ENCODE measurements around the gene DNAI2.

DNAI2 gene, protein sequence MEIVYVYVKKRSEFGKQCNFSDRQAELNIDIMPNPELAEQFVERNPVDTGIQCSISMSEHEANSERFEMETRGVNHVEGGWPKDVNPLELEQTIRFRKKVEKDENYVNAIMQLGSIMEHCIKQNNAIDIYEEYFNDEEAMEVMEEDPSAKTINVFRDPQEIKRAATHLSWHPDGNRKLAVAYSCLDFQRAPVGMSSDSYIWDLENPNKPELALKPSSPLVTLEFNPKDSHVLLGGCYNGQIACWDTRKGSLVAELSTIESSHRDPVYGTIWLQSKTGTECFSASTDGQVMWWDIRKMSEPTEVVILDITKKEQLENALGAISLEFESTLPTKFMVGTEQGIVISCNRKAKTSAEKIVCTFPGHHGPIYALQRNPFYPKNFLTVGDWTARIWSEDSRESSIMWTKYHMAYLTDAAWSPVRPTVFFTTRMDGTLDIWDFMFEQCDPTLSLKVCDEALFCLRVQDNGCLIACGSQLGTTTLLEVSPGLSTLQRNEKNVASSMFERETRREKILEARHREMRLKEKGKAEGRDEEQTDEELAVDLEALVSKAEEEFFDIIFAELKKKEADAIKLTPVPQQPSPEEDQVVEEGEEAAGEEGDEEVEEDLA

DNA sequence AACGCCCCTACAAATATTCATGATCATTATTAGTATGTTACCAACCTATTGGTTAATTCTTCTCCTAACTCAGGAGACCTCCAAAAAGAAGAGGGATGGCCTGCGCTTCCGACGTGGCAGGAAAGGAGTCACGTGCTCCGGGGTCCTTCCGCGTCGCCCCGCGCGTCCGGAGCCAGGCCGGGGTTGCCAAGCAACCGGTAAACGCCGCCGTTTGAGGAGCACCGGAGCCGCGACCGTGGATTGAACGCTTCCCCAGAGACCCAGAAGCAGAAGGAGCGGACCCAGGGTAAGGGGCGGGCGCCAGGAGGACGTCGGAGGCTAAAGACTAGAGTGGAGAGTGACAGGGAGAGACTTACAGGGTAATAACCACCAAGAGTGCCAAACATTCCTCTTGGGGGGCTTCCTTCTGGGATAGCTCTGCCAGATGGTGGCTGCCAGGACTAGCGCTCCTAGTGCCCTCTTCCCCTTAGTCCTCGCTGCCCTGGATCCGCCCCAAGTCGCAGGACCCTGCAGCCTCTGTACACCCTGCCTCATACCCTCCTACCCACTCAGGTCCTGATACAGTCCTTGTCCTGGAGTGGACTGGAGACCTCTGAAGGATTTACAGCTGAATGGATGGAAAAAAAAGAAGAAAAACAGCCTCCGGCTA lies at the start of gene DNAI2:
Gene DNAI2, plus strand, starts transcription at position 175 of the 649 bp plus-strand sequence. CDS start 7,584 bp downstream, outside the sequence.
- H3K9ac ChIP-seq = no peak within 1 kb of the TSS; the same call in 1 of the 2 replicates
- no peaks in the 10 kb centered on the region for H4K20me1 ChIP-seq
- no peaks in the 10 kb centered on the region for H3K27me3 ChIP-seq
- H3K36me3 ChIP-seq = no peaks in the 10 kb centered on the region
- no peaks in the 10 kb centered on the region for H3K9me3 ChIP-seq
- peaks cover 48% of the 10 kb centered on the region for H3K4me1 ChIP-seq
- peak within 1 kb of the TSS; percentile 93 for H3K4me2 ChIP-seq
- H3K4me3 ChIP-seq = peak within 1 kb of the TSS; percentile 28; the same call in 1 of the 2 replicates
- H3K27ac ChIP-seq = no peak within 1 kb of the TSS
- no peak for TF ChIP-seq Cebpa-rat (IDR thresholded peaks at IDR 0.05)

DNA sequence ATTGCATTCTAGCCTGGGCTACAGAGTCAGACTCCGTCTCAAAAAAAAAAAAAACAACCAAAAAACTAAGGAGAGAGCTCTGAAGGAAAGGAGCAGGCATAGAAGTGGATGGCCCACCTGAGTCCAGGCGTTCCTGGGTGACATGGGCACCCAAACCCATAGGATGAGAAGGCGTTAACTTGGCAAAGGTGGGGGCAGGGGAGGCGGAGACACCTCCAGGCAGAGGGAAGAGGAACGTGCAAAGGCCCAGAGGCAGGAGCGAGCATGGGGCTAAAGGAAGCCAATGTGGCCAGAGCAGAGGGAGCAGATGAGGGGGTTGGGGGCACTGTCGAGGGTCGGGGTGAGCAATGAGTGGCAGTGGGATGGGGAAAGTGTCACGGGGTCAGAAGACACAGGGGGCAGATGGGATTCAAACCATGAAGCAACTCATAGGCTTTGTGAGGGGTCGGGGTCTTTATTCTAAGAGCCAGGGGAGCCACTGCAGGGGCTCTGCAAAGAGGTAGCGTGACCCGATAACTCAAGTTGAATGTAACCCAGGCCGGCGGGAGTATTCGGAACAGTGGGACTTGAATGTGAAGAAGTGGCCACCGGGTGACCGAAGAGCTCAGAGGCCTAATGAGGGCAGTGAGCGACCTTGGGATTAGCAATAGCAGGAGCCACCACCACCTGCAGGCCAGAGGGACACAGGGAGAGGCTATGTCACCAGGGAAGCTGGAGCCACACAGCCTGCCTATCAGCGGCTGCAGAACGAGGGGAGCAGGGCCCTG lies 48.9 kb upstream of the DNAI2 start:
- Histone ChIP-seq H3K4me1 (no peaks in the 10 kb centered on the region), H3K4me2 (no peak overlapping the region), H3K27me3 (no peaks in the 10 kb centered on the region), H4K20me1 (peaks cover 43% of the 10 kb centered on the region), H3K36me3 (peaks cover 55% of the 10 kb centered on the region; the same call in 1 of the 2 replicates), H3K9me3 (no peaks in the 10 kb centered on the region), H3K9ac (no peak overlapping the region), H3K4me3 (no peak overlapping the region), H3K27ac (no peak overlapping the region)
- no peak for TF ChIP-seq Cebpa-rat (IDR thresholded peaks at IDR 0.05)

DNA sequence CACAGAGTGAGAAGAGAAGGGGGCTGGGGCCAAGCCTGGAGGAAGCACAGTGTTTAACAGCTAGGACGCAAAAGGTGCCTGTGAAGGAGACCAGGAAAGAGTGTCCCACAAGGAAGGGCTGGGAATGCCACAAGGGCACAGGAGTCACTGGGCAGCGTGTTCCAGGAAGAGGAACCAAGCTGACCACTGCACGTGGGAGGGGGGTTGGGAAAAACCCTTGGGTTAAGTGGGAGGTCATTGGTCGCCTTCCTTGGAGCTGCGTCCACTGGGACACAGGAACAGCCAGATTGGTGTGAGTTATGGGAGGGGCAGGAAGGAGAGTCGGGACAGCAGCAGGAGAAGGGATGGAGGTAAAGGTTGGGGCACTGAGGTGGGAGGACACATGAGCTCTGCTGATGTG lies 47.8 kb upstream of the DNAI2 start:
- Histone ChIP-seq H3K4me2 (no peak overlapping the region), H3K36me3 (peaks cover 66% of the 10 kb centered on the region), H3K9ac (no peak overlapping the region), H3K27ac (no peak overlapping the region), H3K9me3 (no peaks in the 10 kb centered on the region), H4K20me1 (peaks cover 32% of the 10 kb centered on the region), H3K4me3 (no peak overlapping the region), H3K27me3 (no peaks in the 10 kb centered on the region), H3K4me1 (no peaks in the 10 kb centered on the region)
- TF ChIP-seq Cebpa-rat (IDR thresholded peaks at IDR 0.05) = no peak

DNA sequence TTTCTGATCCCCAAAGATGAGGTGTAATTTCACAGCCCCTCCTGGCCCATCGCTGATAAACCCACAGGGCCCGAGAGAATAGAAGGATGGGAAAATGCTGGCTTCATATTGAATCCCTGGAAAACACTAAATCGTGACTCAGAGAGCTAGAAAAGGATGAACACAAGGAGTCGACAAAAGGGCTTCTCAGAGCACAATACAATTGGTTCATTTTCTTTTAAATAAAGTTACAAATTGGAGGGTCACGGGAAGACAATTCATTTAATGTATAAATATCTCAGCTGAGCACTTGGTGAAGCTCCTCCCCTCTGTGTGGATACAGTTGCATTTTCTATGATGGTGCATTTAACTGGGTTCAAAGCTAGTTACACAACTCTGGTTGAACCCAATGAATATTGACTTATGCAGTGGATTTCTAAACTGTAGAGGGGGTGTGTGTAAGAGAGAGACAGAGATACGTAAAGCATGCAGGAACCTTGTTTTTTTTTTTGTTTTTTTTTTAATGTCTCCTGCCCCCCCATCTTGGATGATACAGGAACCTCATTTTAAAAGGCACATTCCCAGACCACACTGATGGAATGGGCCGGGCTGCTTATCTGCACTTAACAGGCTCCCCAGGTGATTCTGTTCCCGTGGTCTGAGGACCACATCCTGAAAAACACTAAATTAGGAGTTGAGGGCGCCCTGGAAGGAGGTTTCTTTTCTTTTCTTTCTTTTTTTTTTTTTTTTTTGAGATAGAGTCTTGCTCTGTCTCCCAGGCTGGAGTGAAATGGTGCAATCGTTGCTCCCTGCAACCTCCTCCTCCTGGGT lies 46.6 kb upstream of the DNAI2 start:
- peaks cover 20% of the 10 kb centered on the region for H4K20me1 ChIP-seq
- TF ChIP-seq Cebpa-rat (IDR thresholded peaks at IDR 0.05) = no peak

DNA sequence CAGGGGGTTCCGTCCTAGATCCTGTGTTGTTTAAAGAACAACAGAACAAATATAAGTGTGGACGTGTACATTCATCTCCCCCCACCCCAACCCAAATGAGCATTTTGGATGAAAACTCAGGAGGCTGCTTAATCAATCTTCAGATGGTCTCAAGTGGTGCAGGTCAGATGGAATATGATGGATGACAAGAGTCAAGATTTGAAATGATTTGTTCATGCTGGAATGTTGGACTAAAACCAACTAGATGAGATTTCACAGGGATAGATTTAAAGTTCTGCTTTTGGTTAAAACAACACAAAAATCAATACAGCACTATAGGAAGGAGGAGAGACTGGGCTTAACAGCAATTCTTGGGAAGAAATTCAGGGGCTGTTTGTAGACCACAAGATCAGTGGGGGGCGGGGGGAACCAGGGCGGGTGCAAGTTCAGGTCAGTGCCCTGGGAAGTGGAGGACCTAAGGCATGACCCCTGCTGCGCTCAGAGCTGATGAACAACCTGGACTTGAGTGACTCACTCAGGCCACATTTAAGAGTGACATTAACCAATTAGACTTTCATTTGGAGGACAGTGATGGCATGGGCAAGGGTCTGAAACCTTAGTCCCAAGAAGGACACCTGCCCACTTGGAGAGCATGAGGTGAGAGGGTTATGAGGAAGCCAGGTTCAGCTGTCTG lies 45.6 kb upstream of the DNAI2 start:
- Histone ChIP-seq H3K4me1 (peaks cover 2% of the 10 kb centered on the region), H3K27ac (no peak overlapping the region), H4K20me1 (peaks cover 22% of the 10 kb centered on the region), H3K9ac (no peak overlapping the region), H3K36me3 (peaks cover 73% of the 10 kb centered on the region), H3K4me3 (no peak overlapping the region), H3K9me3 (no peaks in the 10 kb centered on the region), H3K4me2 (no peak overlapping the region), H3K27me3 (no peaks in the 10 kb centered on the region)
- TF ChIP-seq Cebpa-rat (IDR thresholded peaks at IDR 0.05) = no peak

More for the DNA sequence above, 46.6 kb upstream of the DNAI2 start:
- no peak overlapping the region for H3K4me2 ChIP-seq
- no peak overlapping the region for H3K9ac ChIP-seq
- H3K4me3 ChIP-seq = no peak overlapping the region
- H3K27me3 ChIP-seq = no peaks in the 10 kb centered on the region
- peaks cover 73% of the 10 kb centered on the region for H3K36me3 ChIP-seq
- no peaks in the 10 kb centered on the region for H3K9me3 ChIP-seq
- H3K4me1 ChIP-seq = no peaks in the 10 kb centered on the region
- no peak overlapping the region for H3K27ac ChIP-seq

DNA sequence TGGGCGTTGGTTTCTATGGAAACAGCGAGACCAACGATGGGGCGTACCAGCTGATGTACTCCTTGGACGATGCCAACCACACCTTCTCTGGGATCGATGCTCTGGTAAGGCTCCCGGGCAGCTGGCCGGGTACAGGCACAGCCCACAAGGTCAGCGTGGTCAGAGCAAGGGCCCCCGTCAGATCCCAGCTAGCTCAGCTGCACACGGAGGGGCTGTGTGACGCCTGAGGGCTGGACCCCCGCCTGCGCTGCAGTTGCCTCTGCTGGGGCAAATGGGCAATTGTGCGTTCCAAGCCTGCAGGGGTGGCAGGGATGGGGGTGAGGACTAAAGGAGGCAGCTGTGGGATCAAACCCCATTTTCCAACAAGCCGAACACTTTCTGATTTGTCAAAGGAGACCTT lies 43.1 kb upstream of the DNAI2 start:
- H3K9me3 ChIP-seq = no peaks in the 10 kb centered on the region
- H4K20me1 ChIP-seq = peaks cover 17% of the 10 kb centered on the region
- peaks cover 26% of the 10 kb centered on the region for H3K4me1 ChIP-seq
- H3K27me3 ChIP-seq = no peaks in the 10 kb centered on the region
- H3K27ac ChIP-seq = no peak overlapping the region
- no peak overlapping the region for H3K4me2 ChIP-seq
- H3K4me3 ChIP-seq = no peak overlapping the region
- no peak for TF ChIP-seq Cebpa-rat (IDR thresholded peaks at IDR 0.05)
- H3K36me3 ChIP-seq = peaks cover 49% of the 10 kb centered on the region
- H3K9ac ChIP-seq = no peak overlapping the region

DNA sequence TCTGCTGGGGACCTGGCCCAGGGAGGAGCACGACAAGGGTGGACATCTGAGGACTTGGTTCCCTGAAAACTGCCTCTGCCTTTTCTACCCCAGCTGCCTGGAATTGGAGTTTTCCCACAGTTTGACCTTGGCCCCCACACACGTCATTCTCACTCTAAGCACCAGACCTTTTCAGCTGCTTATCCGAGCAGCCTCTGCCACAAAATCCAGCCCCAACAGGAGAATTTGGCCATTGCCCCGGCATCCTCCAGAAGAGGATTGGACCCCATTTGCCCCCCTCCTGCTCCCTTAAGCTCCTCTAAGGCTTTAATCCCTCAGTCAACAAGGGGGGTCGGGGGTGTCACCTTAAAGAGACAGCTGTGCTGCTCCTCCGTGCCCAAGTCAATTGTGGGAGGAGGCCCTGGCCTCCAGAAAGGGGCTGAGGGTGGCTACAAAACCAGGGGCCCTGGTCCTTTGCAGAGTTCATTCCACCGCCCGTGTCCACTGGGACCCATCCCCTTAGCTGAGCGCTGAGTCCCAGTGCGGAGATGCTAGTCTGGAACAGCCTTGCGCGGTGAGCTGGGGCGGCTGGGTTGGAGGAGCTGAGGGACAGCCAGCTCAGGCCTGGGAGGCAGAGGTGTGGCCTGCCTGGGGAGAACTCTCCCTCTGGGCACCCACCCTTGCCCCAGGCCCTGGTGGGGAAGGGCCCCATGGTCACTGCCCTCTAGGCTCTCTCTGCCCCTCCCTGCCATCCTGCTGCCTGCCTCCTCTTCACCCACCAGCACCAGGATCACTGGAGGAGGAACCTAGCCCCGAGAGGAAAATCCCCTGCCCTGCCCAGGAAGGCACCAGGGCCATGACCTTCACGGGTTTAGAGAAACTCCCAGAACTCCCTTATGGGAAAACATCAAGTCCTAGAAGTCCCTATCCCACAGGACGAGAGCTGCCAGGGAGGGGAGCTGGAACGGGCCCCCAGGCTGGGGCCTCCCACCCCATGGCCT lies 41.8 kb upstream of the DNAI2 start:
- no peak for TF ChIP-seq Cebpa-rat (IDR thresholded peaks at IDR 0.05)
- Histone ChIP-seq H3K4me2 (no peak overlapping the region), H3K9ac (no peak overlapping the region), H3K4me3 (no peak overlapping the region), H4K20me1 (peaks cover 10% of the 10 kb centered on the region; the same call in 1 of the 2 replicates), H3K4me1 (peaks cover 28% of the 10 kb centered on the region), H3K36me3 (peaks cover 42% of the 10 kb centered on the region), H3K27ac (no peak overlapping the region), H3K27me3 (no peaks in the 10 kb centered on the region), H3K9me3 (no peaks in the 10 kb centered on the region)

All from BLaER1 (cell line).